OCI-LY3 (cell line): ENCODE data around the gene PLCL1.

Experiments used
- H2AFZ ChIP-seq: fragments of 200-600, 300-600 bp; shearing (Covaris generic); 2 replicates; pipeline ENCODE4 v1.6.0; 2014; ENCODE audit warnings: antibody characterized with exemption, low read depth, low read length
- H3K27ac ChIP-seq: fragments of 200-600, 300-600 bp; sonication (generic); 2 replicates; pipeline ENCODE4 v1.5.1; 2014; ENCODE audit warnings: mild to moderate bottlenecking, low read length, moderate library complexity, mixed read lengths
- H3K27me3 ChIP-seq: fragments of 200-600, 300-600 bp; sonication (generic); 2 replicates; pipeline ENCODE4 v1.6.1; 2014; ENCODE audit warnings: low read depth, low read length, mixed read lengths
- H3K36me3 ChIP-seq: fragments of 200-600, 300-600 bp; sonication (generic); replicated peaks from 2 replicates; pipeline ENCODE3; 2014; ENCODE audit warnings: low read depth, low read length, mixed read lengths
- H3K4me1 ChIP-seq: fragments of 300-600, 200-600 bp; sonication (generic); 2 replicates; pipeline ENCODE4 v1.6.1; 2014; ENCODE audit warnings: low read length, mixed read lengths
- H3K4me2 ChIP-seq: fragments of 200-600, 300-600 bp; sonication (generic); 2 replicates; pipeline ENCODE4 v1.6.1; 2014; ENCODE audit warnings: low read length, mixed read lengths
- H3K4me3 ChIP-seq: fragments of 300-600, 200-600 bp; sonication (generic); 2 replicates; pipeline ENCODE4 v1.5.1; 2014; ENCODE audit warnings: antibody characterized with exemption, mild to moderate bottlenecking, low read length, moderate library complexity
- H3K79me2 ChIP-seq: fragments of 300-600, 200-600 bp; shearing (Covaris generic); 2 replicates; pipeline ENCODE4 v1.6.1; 2014; ENCODE audit warnings: mild to moderate bottlenecking, low read length, mixed read lengths
- H3K9ac ChIP-seq: fragments of 300-600, 200-600 bp; shearing (Covaris generic); 2 replicates; pipeline ENCODE4 v1.6.0; 2014; ENCODE audit warnings: mild to moderate bottlenecking, low read length, moderate library complexity
- H3K9me3 ChIP-seq: fragments of 200-600, 300-600 bp; shearing (Covaris generic); 2 replicates; pipeline ENCODE4 v1.6.1; 2014; ENCODE audit warnings: low read length, mixed read lengths; ENCODE audit not compliant: insufficient read depth
- H4K20me1 ChIP-seq: fragments of 200-600, 300-600 bp; sonication (generic); 2 replicates; pipeline ENCODE4 v1.6.1; 2016; ENCODE audit warnings: low read length, mixed read lengths; ENCODE audit not compliant: insufficient read depth
- EZH2phosphoT487 ChIP-seq: fragments of 200-600 bp; shearing (Covaris generic); IDR thresholded peaks from 2 replicates; pipeline ENCODE4 v1.6.1; 2018; ENCODE audit warnings: antibody characterized with exemption, mixed run types, low read depth
- TF ChIP-seq, protein P1 (sequence below): fragments of 200-600, 300-600 bp; sonication (generic); IDR thresholded peaks from 2 replicates; pipeline ENCODE4 v1.5.1; 2014; ENCODE audit warnings: antibody characterized with exemption, low read length, low read depth

PLCL1 gene

DNA sequence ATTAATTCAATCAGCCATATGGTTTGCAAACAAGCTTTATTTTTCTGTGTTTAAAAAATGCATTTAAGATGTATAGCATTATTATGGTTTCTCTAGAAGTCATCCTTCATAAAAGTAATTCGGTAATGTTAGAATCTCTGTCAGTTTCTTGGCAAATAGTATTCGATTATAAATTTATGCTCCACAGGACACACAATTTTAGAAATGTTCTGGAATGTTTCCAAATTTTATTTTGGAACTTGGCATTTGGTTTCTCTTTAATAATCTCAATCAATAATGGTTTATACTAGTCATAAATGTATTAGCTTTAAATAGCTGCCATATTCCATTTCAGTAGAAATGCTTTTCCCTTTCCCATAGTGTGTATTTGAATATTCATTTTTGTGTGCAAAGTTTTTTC, 156.4 kb downstream of the PLCL1 start:
- H3K79me2 ChIP-seq: no peaks in the 10 kb centered on the region
- no peaks in the 10 kb centered on the region for H4K20me1 ChIP-seq
- no peaks in the 10 kb centered on the region for H3K36me3 ChIP-seq
- no peak overlapping the region for H3K4me3 ChIP-seq
- H3K9me3 ChIP-seq: no peaks in the 10 kb centered on the region
- no peak overlapping the region for H3K27ac ChIP-seq
- no peak overlapping the region for H3K9ac ChIP-seq
- TF ChIP-seq, protein P1, sequence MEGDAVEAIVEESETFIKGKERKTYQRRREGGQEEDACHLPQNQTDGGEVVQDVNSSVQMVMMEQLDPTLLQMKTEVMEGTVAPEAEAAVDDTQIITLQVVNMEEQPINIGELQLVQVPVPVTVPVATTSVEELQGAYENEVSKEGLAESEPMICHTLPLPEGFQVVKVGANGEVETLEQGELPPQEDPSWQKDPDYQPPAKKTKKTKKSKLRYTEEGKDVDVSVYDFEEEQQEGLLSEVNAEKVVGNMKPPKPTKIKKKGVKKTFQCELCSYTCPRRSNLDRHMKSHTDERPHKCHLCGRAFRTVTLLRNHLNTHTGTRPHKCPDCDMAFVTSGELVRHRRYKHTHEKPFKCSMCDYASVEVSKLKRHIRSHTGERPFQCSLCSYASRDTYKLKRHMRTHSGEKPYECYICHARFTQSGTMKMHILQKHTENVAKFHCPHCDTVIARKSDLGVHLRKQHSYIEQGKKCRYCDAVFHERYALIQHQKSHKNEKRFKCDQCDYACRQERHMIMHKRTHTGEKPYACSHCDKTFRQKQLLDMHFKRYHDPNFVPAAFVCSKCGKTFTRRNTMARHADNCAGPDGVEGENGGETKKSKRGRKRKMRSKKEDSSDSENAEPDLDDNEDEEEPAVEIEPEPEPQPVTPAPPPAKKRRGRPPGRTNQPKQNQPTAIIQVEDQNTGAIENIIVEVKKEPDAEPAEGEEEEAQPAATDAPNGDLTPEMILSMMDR: no peak
- TF ChIP-seq EZH2phosphoT487: no peak
- no peaks in the 10 kb centered on the region for H3K4me1 ChIP-seq
- H2AFZ ChIP-seq: no peak overlapping the region
- peaks cover 13% of the 10 kb centered on the region; the same call in 1 of the 2 replicates for H3K27me3 ChIP-seq
- H3K4me2 ChIP-seq: no peak overlapping the region

DNA sequence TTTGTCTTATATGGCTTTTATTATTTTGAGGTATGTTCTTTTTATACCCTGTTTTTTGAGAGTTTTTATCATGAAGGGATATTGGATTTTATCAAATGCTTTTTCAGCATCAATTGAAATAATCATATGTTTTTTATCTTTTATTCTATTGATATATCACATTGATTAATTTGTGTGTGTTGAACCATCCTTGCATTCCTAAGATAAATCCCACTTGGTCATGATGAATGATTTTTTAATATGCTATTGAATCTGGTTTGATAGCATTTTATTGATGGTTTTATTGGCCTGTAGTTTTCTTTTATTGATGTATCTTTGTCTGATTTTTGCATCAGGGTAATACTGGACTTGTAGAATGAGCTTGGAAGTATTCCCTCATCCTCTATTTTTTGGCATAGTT, 160.3 kb downstream of the PLCL1 start:
- H3K79me2 ChIP-seq: no peaks in the 10 kb centered on the region
- no peaks in the 10 kb centered on the region for H3K9me3 ChIP-seq
- H3K4me2 ChIP-seq: no peak overlapping the region
- no peak overlapping the region for H3K9ac ChIP-seq
- H4K20me1 ChIP-seq: no peaks in the 10 kb centered on the region
- H3K4me1 ChIP-seq: no peaks in the 10 kb centered on the region
- H2AFZ ChIP-seq: no peak overlapping the region
- H3K4me3 ChIP-seq: no peak overlapping the region
- no peak overlapping the region for H3K27ac ChIP-seq
- TF ChIP-seq, protein P1: no peak
- TF ChIP-seq EZH2phosphoT487: no peak
- peaks cover 4% of the 10 kb centered on the region; the same call in 1 of the 2 replicates for H3K27me3 ChIP-seq
- no peaks in the 10 kb centered on the region for H3K36me3 ChIP-seq

DNA sequence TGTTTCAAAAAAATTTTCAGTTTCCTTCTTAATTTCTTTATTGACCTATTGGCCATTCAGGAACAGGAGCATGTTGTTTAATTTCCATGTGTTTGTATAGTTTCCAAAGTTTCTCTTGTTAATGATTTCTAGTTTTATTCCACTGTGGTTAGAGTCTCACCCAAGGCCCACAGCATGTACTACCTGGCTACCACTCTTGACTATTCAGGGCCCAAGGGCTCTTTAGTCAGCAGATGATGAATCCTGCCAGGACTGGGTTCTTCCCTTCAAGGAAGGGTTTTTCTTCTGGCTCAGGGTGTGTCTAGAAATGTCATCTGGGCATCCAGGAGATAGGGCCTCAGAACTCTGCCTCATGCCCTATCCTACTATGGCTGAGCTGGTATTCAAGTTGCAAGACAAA, 161.4 kb downstream of the PLCL1 start:
- TF ChIP-seq EZH2phosphoT487: no peak
- TF ChIP-seq, protein P1: no peak
- no peaks in the 10 kb centered on the region for H3K79me2 ChIP-seq

DNA sequence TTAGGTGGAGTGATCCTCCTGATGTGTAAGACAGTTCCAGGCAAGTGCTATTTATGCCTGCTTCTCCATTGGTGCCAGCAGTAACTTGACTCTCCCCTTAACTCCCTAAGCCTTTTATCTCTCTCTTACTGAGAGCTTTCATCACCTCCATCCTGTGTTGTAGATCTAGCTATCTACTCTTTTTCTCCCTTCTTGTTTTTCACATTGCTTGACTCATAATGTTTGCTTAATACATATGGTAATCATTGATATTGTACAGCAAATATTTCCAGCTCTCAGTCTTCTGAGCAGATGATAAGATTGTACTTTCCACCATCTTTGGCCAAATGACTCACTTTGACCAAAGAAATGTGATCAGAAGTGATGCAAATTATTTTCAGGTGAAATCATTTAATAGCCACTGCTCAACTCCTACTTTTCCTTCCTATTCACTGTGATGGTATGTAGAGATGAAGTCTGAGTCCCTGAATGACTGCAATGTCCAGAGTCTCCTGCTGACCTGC, 165.0 kb downstream of the PLCL1 start:
- Histone ChIP-seq H3K4me3 (no peak overlapping the region), H3K27me3 (no peaks in the 10 kb centered on the region; the same call in 1 of the 2 replicates), H3K4me2 (no peak overlapping the region), H3K9me3 (no peaks in the 10 kb centered on the region), H3K79me2 (no peaks in the 10 kb centered on the region), H3K36me3 (no peaks in the 10 kb centered on the region), H3K27ac (no peak overlapping the region), H2AFZ (no peak overlapping the region), H3K9ac (no peak overlapping the region), H4K20me1 (no peaks in the 10 kb centered on the region), H3K4me1 (peaks cover 9% of the 10 kb centered on the region)
- TF ChIP-seq, protein P1: no peak
- no peak for TF ChIP-seq EZH2phosphoT487

More for the DNA sequence above, 161.4 kb downstream of the PLCL1 start:
- Histone ChIP-seq H4K20me1 (no peaks in the 10 kb centered on the region), H3K27me3 (no peaks in the 10 kb centered on the region; the same call in 1 of the 2 replicates), H3K9ac (no peak overlapping the region), H3K27ac (no peak overlapping the region), H3K36me3 (no peaks in the 10 kb centered on the region), H3K9me3 (no peaks in the 10 kb centered on the region), H2AFZ (no peak overlapping the region), H3K4me1 (peaks cover under 1% of the 10 kb centered on the region; the same call in 1 of the 2 replicates), H3K4me2 (no peak overlapping the region), H3K4me3 (no peak overlapping the region)
